SKM-1 treated with dmso at 0.1 percent for 144 hours (cell line): Measurements from ENCODE around the gene PCCA.
A peak's percentile ranks its signal among the peaks of the same experiment; 100 is the strongest.
"Not testable (repeated sequence)": the region's sequence is repeated elsewhere in the genome, so short reads cannot be mapped to it uniquely, and the experiment has no call there.

Experiments
- DNase-seq: peaks from one replicate; lab custom pipeline; 2025; ENCODE audit not compliant: unreplicated experiment; lab: John Stamatoyannopoulos, UW

The PCCA gene

GRCh38 chr13:100234524-100235136 is 145.7 kb downstream of the PCCA start:
- DNase-seq = no peak

- peak; percentile 48 for DNase-seq
These were observed 146.5 kb downstream of the PCCA start for GRCh38 chr13:100235311-100235901.

DNA sequence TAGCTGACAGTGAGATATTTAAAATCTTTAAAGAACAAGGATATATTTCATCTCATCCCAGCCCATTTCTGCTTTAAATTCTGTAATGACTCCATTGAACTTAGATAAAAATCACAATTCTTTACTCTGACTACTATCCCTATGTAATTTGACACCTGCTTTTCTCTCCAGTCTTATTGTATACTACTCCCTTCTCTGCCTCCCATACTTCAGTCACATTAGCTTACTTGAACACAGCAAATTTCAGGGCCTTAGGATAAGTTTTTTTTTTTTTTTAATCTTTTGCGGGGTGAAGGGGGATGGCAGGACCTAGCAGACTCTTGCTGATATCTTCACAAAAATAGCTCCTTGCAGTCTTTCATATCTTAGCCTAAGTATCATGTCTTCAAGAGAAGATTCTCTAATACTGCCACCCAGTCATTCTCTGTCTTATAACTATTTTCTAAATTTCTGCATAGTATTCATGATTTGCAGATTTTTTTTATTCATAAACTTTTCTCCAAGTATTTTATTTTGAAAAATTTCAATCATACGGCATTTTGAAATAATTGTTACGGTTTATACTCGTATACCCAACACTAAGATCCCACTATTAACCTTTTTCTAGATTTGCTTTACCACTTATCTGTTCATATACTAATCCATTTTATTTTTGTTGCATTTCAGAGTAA is 151.4 kb downstream of the PCCA start:
- no peak for DNase-seq

DNA sequence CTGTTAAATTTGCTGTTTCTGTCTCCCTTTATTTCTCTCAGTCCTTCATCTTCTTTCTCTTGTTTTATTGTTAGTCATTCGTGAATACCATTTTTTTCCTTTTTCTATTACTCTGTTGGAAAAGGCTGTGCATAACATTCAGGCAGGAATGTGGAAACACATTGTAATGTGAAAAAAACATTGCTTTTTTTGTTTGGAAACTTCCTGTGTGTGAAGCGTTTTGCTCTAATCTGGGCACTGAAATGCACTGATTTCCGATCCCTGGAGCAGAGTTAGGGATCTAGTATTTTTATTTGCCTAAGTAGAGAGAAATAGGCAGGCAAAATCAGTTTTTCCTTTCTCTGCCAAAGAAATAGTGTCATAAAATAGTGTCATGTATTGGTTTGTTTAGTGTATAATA is 155.5 kb downstream of the PCCA start:
- no peak for DNase-seq

- DNase-seq = no peak
These were observed 156.2 kb downstream of the PCCA start for GRCh38 chr13:100245104-100245503.

DNA sequence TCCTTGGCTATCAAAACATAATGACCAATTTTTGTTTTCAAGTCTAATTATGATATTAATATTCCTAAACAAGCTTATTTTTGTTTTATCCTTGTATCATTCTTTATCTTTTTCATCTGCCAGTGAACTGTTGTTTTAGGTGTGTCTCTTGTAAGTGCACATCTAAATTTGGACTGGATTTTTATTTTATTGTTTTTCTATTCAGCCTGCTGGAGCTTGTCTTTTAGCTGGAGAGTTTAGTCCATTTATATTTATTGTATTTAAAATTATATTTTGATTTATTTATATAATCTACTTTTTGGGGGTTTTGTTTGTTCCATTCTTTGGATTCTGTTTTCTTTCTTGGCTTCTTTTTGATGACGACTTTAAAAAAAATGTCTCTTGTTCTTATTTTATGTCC is 159.0 kb downstream of the PCCA start:
- no peak for DNase-seq

- DNase-seq = no peak
These were observed 165.1 kb downstream of the PCCA start for GRCh38 chr13:100254002-100254401.

DNA sequence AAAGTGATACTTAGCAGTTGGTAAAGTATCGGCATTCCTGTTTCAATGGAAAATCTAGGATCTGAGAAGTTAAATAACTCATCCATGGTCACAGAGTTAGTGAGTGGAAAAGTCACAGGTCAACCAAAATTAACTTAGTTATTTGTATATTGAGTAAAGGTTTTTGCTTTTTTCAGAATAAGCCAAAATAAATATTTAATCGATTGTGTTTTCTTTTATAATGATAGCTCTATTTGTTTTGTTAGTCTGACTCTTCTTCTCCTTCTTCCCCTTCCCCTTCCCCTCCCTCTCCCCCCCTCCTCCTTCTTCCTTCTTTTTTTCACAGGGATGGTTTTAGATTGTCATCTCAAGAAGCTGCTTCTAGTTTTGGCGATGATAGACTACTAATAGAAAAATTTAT is 173.5 kb downstream of the PCCA start:
- no peak for DNase-seq

- DNase-seq = no peak
These were observed 177.1 kb downstream of the PCCA start for GRCh38 chr13:100266026-100266425.

- DNase-seq = no peak
These were observed 180.9 kb downstream of the PCCA start for GRCh38 chr13:100269837-100270236.

- DNase-seq = no peak
These were observed 184.2 kb downstream of the PCCA start for GRCh38 chr13:100273138-100273537.

GRCh38 chr13:100273552-100273951 is 184.7 kb downstream of the PCCA start:
- DNase-seq = no peak

DNA sequence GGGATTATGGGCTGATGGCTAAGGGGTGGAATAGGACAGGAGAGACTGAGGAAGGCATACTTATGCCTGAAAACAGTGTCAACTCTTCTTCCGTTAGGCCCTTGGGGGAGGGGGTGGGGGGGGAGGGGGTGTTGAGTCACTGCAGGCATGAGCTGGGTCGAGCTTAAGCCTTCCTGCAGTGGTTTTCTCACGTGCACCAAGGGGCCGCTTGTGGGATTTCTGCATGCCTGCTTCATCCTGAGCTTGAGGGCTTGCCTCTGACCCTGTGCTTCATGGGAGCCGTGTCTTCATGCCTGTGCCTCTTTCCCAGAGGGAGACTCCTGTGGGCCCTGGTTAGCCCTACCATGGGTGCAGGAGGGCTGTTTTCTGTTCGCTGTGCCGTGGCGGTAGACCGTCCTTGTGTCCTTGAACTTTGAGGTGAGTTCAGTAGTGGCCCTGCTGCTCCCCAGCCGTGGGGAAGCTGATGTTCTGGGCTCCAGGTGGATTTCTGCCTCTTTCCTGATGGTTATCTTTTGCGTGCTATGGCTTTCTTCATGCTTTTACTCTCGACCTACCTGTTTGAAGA is 186.1 kb downstream of the PCCA start:
- no peak for DNase-seq

GRCh38 chr13:100275746-100276145 is 186.9 kb downstream of the PCCA start:
- no peak for DNase-seq

DNA sequence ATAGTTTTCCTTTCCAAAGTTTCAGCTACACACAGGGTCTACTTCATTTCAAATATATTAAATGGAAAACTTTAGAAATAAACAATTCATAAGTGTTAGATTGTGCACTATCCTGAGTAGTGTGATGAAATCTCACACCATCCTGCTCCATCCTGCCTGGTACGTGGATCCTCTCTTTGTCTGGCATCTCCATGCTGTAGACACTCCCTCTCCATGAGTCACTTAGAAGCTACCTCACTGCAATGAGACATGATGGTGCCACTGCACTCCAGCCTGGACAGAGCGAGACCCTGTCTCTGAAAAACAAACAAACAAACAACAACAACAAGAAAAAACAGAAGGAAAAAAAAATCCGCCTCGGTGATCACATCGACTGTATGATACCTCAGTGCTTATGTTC is 191.8 kb downstream of the PCCA start:
- no peak for DNase-seq

DNA sequence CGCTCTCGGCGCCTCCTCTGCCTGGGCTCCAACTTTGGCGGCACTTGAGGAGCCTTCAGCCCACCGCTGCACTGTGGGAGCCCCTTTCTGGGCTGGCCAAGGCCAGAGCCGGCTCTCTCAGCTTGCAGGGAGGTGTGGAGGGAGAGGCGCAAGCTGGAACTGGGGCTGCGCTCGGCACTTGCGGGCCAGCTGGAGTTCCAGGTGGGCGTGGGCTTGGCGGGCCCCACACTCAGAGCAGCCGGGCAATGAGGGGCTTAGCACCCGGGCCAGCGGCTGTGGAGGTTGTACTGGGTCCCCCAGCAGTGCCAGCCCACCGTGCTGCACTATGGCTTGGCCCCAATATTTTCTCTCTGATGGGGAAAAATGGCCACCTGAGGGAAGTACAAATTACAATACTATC is 193.4 kb downstream of the PCCA start:
- not testable (repeated sequence) for DNase-seq

DNA sequence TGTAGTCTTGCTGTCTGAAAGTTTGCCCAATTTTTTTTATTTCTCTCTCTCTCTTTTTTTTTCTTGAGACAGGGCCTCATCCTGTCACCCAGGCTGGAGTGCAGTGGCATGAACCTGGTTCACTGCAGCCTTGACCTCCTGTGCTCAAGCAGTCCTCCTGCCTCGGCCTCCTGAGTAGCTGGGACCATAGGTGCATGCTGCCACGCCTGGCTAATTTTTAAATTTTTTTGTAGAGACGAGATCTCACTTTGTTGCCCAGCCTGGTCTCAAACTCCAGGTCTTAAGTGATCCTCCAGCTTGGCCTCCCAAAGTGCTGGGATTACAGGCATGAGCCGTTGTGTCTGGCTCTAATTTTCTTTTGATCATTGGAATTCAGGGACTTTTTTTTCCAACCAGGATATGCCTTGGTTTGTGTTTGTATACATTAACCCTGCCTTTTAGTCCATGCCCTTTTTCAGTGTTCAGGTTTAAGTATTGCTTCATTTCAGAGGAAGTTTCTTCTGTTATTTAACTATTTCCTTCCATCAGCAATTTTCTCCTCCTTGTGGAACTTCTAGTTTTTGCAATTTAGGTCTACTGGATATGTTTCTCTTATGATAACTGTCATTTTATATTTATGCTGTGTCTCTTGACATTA is 201.4 kb downstream of the PCCA start:
- no peak for DNase-seq

- DNase-seq = no peak
These were observed 202.7 kb downstream of the PCCA start for GRCh38 chr13:100291624-100292023.

- DNase-seq = no peak
These were observed 208.5 kb downstream of the PCCA start for GRCh38 chr13:100297413-100297812.

GRCh38 chr13:100298116-100298681 is 209.3 kb downstream of the PCCA start:
- DNase-seq = no peak

GRCh38 chr13:100298691-100299090 is 209.8 kb downstream of the PCCA start:
- no peak for DNase-seq
